Fibroblast of the aortic adventitia (primary cell): ENCODE measurements around the gene ANKFN1. TPM values are rescaled to one million over a fixed set of nuclear protein-coding genes. Genes with fewer than 3 reads are reported as not detected.

Source experiments
- DNase-seq: peaks from one replicate; pipeline ENCODE4 v3.0.0-alpha.2; 2010; ENCODE audit warnings: low read depth
- H3K4me3 ChIP-seq: 2 replicates; pipeline ENCODE4 v1.5.1; 2011; ENCODE audit warnings: low read depth, mild to moderate bottlenecking, control low read depth, low read length, moderate library complexity
- CTCF ChIP-seq: IDR thresholded peaks from 2 replicates; pipeline ENCODE4 v1.5.1; 2011; ENCODE audit warnings: mild to moderate bottlenecking, low read length, control low read depth, inconsistent platforms; ENCODE audit not compliant: insufficient read depth
- total RNA-seq: library from RNA; depleted of rRNA; stranded (reverse); fragments of >200 nt; gene quantifications from 2 replicates; pipeline ENCODE4 v1.2.3, GENCODE V29; 2012; ENCODE audit warnings: low replicate concordance

ANKFN1 gene
- total RNA-seq, 1 donor: not detected

- no peak overlapping the region for H3K4me3 ChIP-seq
- no peak for DNase-seq
- TF ChIP-seq CTCF: no peak
These were observed 16.3 kb downstream of the ANKFN1 start for GRCh38 chr17:56169621-56170020.

- H3K4me3 ChIP-seq: no peak overlapping the region
- no peak for TF ChIP-seq CTCF
- DNase-seq: no peak
These were observed 18.1 kb downstream of the ANKFN1 start for GRCh38 chr17:56171186-56171959.

- DNase-seq: no peak
- TF ChIP-seq CTCF: no peak
These were observed 19.3 kb downstream of the ANKFN1 start for GRCh38 chr17:56172517-56172982.

GRCh38 chr17:56173026-56173425 lies 19.8 kb downstream of the ANKFN1 start:
- no peak overlapping the region for H3K4me3 ChIP-seq
- no peak for TF ChIP-seq CTCF
- no peak for DNase-seq

More at GRCh38 chr17:56172517-56172982, 19.3 kb downstream of the ANKFN1 start:
- no peak overlapping the region for H3K4me3 ChIP-seq

GRCh38 chr17:56173958-56174835 lies 20.9 kb downstream of the ANKFN1 start:
- no peak overlapping the region for H3K4me3 ChIP-seq
- no peak for DNase-seq
- TF ChIP-seq CTCF: no peak

- no peak for TF ChIP-seq CTCF
- H3K4me3 ChIP-seq: no peak overlapping the region
- no peak for DNase-seq
These were observed 22.2 kb downstream of the ANKFN1 start for GRCh38 chr17:56175299-56175955.
